Skeletal muscle tissue (tissue), 4 donors: Measurements from ENCODE around the gene VWA8. TPM values are rescaled to one million over a fixed set of nuclear protein-coding genes. Genes with fewer than 3 reads are reported as not detected.

Experiments
- H3K27ac ChIP-seq: one replicate; pipeline ENCODE4 v1.7.0; 2013; ENCODE audit warnings: mild to moderate bottlenecking, low read depth, low read length, inconsistent platforms
- H3K27me3 ChIP-seq, 3 donors: one replicate each; pipeline ENCODE4 v1.7.0; 2013; ENCODE audit warnings: low read length in 3 of 3; ENCODE audit not compliant: control insufficient read depth in 3 of 3, insufficient read depth in 3 of 3
- H3K36me3 ChIP-seq, 3 donors: one replicate each; pipeline ENCODE4 v1.7.0; 2013; ENCODE audit warnings: low read length in 3 of 3; ENCODE audit not compliant: control insufficient read depth in 3 of 3, insufficient read depth in 3 of 3
- H3K4me1 ChIP-seq, 3 donors: one replicate each; pipeline ENCODE4 v1.7.0; 2013; ENCODE audit warnings: low read length in 3 of 3, mild to moderate bottlenecking in 3 of 3; ENCODE audit not compliant: control insufficient read depth in 3 of 3, insufficient read depth in 3 of 3
- H3K4me3 ChIP-seq, 3 donors: one replicate each; pipeline ENCODE4 v1.7.0; 2013; ENCODE audit warnings: low read length in 3 of 3
- H3K9ac ChIP-seq, 3 donors: one replicate each; pipeline ENCODE4 v1.7.0; 2013; ENCODE audit warnings: low read length in 3 of 3, mild to moderate bottlenecking in 3 of 3, moderate library complexity in 2 of 3, low read depth in 1 of 3
- H3K9me3 ChIP-seq, 3 donors: one replicate each; pipeline ENCODE4 v1.7.0; 2013; ENCODE audit warnings: low read length in 3 of 3; ENCODE audit not compliant: control insufficient read depth in 3 of 3
- total RNA-seq: library from RNA; depleted of rRNA; stranded (reverse); fragments of >200 nt; gene quantifications from one replicate; pipeline ENCODE4 v1.2.3, GENCODE V29; 2014
- donor health status: Osteomylitis.

Gene VWA8
- total RNA-seq, 1 donor from 2014 or later = 49.1 TPM

DNA sequence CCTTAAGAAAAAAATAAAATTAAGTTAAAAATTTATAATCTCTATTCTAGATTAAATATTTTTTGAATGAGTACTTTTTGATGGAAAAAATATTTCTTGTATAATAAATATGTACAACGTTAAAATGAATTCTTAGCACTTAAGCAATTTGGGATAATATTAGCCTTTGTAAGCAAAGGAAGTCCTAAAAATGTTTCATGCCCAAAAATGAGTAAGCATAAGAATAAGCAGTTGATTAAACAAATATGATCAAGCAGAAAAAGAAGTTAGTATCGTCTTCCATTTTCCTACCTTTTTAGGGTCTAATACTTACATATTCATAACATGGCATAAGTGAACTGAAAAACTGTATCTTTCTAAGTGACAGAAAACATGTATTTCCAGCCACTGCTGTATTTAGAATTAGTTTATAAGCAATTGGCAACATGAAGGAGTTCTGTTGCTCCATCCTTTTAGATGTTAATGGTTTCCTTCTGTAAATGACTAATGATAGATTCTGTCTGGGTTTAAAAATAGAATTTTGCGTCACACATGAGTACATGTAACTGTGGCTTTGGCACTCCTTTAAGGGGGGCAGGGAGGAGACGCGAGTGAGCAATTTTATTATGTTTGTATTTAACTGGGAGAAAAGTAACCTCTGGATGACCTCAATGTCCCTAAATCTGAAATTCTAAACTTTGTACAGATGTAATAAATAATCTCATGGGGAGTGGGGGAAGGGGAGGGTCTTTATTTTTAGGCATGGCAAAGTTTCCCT, 266.2 kb downstream of the VWA8 start:
- H3K4me3 ChIP-seq = peak overlapping the region; percentile 25 to 41 (median 29)
- peak overlapping the region; percentile 81 for H3K27ac ChIP-seq
- H3K9me3 ChIP-seq = no peaks in the 10 kb centered on the region
- no peaks in the 10 kb centered on the region for H3K27me3 ChIP-seq
- peaks cover 4 to 9% (median 5%) of the 10 kb centered on the region in 3 donors for H3K4me1 ChIP-seq
- H3K36me3 ChIP-seq = peaks cover 5 to 25% (median 20%) of the 10 kb centered on the region in 3 donors
- peak overlapping the region; percentile 25 to 75 (median 63) for H3K9ac ChIP-seq

DNA sequence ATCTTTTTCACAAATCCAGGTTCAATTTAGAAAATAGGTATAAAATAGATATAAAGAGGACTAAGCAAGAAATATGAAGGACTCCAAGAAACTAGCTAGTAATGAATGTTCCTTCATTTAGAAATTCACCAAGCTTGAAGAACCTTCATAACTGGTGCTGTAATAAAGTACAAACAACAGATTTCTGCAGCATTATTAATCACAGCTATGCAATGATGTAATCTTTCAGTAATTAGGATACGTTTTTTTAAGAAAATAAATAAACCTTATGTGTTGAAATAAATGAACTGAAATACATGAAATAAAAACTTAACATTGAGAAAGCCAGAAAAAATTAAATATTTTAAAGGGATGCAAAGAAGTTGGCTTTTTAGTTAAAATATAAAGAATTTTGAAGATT, 267.5 kb downstream of the VWA8 start:
- Histone ChIP-seq H3K27me3 (no peaks in the 10 kb centered on the region), H3K9ac (no peak overlapping the region), H3K4me1 (peaks cover 4 to 9% (median 5%) of the 10 kb centered on the region in 3 donors), H3K36me3 (peaks cover 2 to 22% (median 20%) of the 10 kb centered on the region in 3 donors), H3K4me3 (no peak overlapping the region), H3K9me3 (no peaks in the 10 kb centered on the region), H3K27ac (no peak overlapping the region)

DNA sequence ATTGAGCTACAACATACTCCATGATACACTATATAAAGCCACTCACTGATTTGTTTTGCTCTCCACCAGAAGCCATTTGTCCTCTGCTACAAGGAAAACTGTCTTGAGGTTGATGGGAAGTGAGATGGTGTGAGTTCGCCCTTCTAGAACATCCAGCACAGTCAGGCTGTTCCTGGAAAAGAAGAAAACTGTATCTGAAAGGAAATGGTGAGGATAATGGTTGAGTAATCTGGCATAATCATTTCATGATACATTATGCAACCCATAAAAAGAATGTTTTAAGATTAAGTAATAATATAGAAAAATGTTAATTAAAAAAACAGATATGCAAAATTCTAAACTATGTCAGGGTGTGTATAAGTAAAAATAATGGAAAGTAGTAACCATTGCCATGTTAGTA, 269.6 kb downstream of the VWA8 start:
- H3K4me1 ChIP-seq = peaks cover 4 to 9% (median 5%) of the 10 kb centered on the region in 3 donors
- no peaks in the 10 kb centered on the region for H3K27me3 ChIP-seq
- H3K27ac ChIP-seq = no peak overlapping the region
- H3K9ac ChIP-seq = no peak overlapping the region
- peaks cover 0 to 25% (median 20%) of the 10 kb centered on the region in 3 donors for H3K36me3 ChIP-seq
- H3K9me3 ChIP-seq = no peaks in the 10 kb centered on the region
- H3K4me3 ChIP-seq = no peak overlapping the region

DNA sequence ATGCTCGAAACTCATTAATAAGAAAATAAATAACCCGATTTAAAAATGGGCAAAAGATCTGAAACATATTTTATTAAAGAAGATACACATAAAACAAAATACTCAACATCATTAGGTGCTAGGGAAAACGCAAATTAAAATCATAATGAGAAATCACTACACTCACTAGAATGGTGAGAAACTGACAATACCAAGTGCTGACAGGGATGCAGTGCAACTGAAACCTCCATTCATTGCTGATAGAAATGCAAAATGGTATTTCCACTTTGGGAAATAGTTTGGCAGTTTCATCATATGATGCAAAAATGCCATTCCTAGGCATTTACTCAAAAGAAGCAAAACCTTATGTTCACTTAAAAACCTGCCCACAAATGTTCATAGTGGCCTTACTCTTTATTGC, 278.1 kb downstream of the VWA8 start:
- Histone ChIP-seq H3K27ac (no peak overlapping the region), H3K9me3 (no peaks in the 10 kb centered on the region), H3K36me3 (peaks cover 9 to 20% (median 14%) of the 10 kb centered on the region in 3 donors)

DNA sequence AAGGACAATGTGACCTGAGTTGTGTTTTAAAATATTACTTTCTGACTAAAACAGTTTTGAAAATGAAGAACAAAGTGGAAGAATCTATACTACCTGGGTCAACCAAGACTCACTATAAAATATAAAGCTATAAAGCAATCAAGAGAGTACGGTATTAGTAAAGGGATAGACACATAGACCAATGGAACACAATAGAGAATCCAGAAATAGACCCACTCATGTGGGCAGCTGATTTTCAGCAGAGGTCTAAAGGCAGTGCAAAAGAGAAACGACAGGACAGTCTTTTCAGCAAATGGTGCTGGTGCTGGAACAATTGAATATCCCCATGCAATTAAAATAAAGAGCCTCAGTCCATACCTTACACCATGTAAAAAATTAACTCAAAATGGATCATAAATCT, 278.9 kb downstream of the VWA8 start:
- Histone ChIP-seq H3K27ac (no peak overlapping the region), H3K9ac (no peak overlapping the region), H3K27me3 (no peaks in the 10 kb centered on the region), H3K4me1 (peaks cover 0 to 9% (median 8%) of the 10 kb centered on the region in 3 donors), H3K9me3 (no peaks in the 10 kb centered on the region), H3K4me3 (no peak overlapping the region), H3K36me3 (peaks cover 9 to 20% (median 14%) of the 10 kb centered on the region in 3 donors)

More for the DNA sequence above, 278.1 kb downstream of the VWA8 start:
- Histone ChIP-seq H3K4me1 (peaks cover 0 to 9% (median 8%) of the 10 kb centered on the region in 3 donors), H3K4me3 (no peak overlapping the region), H3K27me3 (no peaks in the 10 kb centered on the region), H3K9ac (no peak overlapping the region)

DNA sequence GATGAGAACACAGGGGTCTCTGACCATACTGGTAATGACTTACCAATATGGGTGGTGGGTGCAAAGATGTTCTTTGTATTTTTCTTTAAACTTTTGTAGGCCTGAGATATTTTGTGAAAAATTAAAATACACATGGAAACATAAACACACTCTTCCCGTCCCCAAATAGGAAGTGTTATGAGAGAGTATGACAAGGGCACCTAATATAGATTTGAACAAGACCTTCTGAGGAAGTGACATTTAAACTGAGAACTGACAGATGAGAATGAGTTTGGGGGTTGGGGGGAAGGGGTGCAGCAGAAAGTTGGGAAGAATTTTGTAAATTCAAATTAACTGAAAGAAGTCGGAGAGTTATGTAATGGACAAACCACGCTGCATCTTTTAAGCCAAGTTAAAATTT, 279.3 kb downstream of the VWA8 start:
- Histone ChIP-seq H3K9ac (no peak overlapping the region), H3K36me3 (peaks cover 9 to 17% (median 10%) of the 10 kb centered on the region in 3 donors), H3K9me3 (no peaks in the 10 kb centered on the region), H3K27me3 (no peaks in the 10 kb centered on the region), H3K27ac (no peak overlapping the region), H3K4me1 (peaks cover 0 to 9% (median 8%) of the 10 kb centered on the region in 3 donors), H3K4me3 (no peak overlapping the region)

DNA sequence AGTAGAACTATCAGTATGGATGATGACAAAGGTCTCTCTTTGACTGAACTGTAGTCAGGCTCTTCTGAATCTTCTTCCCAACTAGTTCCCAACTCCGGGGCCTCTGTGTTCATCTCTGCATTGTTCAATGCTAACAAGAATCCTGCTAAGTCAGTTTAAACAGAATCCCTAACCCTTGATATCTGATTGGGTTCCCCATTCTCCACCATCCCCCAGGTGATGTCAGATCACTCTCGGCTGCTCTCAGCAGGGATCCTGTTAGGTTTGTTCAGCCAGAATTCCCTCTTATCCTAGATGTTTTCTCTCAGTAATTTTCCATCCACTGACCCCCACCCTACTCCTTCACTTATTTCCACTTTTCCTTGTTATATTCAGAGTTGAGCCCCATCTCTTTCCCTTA, 280.0 kb downstream of the VWA8 start:
- no peaks in the 10 kb centered on the region for H3K9me3 ChIP-seq
- H3K9ac ChIP-seq = no peak overlapping the region
- H3K27ac ChIP-seq = no peak overlapping the region
- peaks cover 9 to 16% (median 9%) of the 10 kb centered on the region in 3 donors for H3K36me3 ChIP-seq
- H3K4me1 ChIP-seq = peaks cover 0 to 9% (median 8%) of the 10 kb centered on the region in 3 donors
- H3K4me3 ChIP-seq = no peak overlapping the region
- H3K27me3 ChIP-seq = no peaks in the 10 kb centered on the region

DNA sequence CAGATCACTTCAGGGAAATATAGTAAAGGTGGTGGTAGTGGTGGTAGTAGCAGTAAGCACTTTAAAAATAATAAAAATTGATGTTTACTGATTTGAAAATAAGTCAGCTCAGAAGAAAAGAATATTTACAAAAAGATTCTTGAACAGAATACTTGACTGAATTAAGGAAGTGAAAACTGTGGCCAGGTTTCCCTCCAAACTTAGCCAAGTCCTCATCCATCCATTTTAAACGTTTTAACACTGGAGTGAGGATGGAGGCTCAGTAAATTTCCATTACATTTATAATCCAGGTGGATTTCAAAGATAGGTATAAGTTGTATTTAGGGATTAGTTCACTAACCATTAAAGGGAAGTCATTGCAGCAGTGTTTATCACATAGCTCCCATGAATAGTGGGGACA, 282.1 kb downstream of the VWA8 start:
- Histone ChIP-seq H3K9me3 (no peaks in the 10 kb centered on the region), H3K4me3 (no peak overlapping the region), H3K4me1 (peaks cover 0 to 9% (median 8%) of the 10 kb centered on the region in 3 donors), H3K36me3 (peaks cover 6 to 11% (median 6%) of the 10 kb centered on the region in 3 donors), H3K27me3 (no peaks in the 10 kb centered on the region), H3K27ac (no peak overlapping the region), H3K9ac (no peak overlapping the region)

DNA sequence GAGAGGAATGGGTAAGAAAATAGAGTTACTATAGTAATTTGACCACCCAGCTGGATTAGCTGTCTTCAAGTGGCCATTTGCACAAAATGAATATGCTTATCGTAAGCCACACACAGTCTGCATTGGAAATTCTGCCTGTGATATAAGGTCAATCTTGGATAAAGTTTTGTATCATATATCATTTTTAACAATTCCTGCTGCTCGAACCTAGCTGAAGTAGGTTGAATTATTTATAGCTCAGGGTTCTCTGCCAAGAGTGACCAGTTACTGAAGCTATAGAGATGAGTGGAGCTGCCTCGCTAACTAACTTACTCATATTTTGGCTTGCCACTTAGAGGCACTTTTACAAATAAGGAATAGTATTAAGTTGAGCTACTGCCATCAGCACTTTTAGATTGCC, 282.7 kb downstream of the VWA8 start:
- Histone ChIP-seq H3K27ac (no peak overlapping the region), H3K9ac (no peak overlapping the region), H3K27me3 (no peaks in the 10 kb centered on the region), H3K4me3 (no peak overlapping the region), H3K36me3 (peaks cover under 1 to 5% (median 1%) of the 10 kb centered on the region in 3 donors), H3K9me3 (no peaks in the 10 kb centered on the region), H3K4me1 (peaks cover 0 to 9% (median 8%) of the 10 kb centered on the region in 3 donors)

DNA sequence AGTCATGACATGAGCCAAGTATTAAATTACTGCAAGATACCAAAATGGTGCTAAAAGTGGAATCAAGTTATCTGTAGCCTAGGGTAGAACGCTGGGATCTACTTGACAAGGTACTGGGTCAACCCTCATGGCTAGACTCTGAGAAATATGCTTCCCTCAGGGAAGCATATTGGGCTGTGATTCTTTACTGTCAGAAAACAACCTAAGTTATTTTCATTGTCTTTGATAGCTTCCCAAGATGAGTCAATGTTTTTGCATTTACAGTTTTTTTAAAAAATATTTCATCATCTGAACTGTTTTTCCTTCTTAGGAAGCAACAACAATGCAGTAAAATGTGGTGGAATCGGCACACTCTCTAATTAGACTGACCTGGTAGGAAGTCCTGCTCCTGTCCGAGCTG, 285.6 kb downstream of the VWA8 start:
- Histone ChIP-seq H3K4me3 (no peak overlapping the region), H3K4me1 (peaks cover 0 to 9% (median 8%) of the 10 kb centered on the region in 3 donors), H3K36me3 (peaks cover 0 to 2% (median under 1%) of the 10 kb centered on the region in 3 donors), H3K27me3 (no peaks in the 10 kb centered on the region), H3K9ac (no peak overlapping the region), H3K9me3 (no peaks in the 10 kb centered on the region), H3K27ac (no peak overlapping the region)
